Effector memory CD8-positive, alpha-beta T cell (primary cell): Measurements from ENCODE around the gene TP73.
"Not testable (repeated sequence)": the region's sequence is repeated elsewhere in the genome, so short reads cannot be mapped to it uniquely, and the experiment has no call there.

Source experiments
- ATAC-seq: fragments of 150-1000 bp; cut with Tn5 transposase; replicated peaks from 2 replicates; pipeline ENCODE4 v1.10.0; 2021; ENCODE audit warnings: mild to moderate bottlenecking, moderate library complexity
- DNase-seq, 3 experiments: peaks; one replicate each; pipeline ENCODE4 v3.0.0; 2021
- H3K27ac Mint-ChIP-seq, 2 donors: one replicate each; pipeline ENCODE4 v1.8.0; 2022; ENCODE audit warnings: mild to moderate bottlenecking in 2 of 2, mixed read lengths in 2 of 2, moderate library complexity in 2 of 2
- H3K27me3 Mint-ChIP-seq, 2 donors: one replicate each; pipeline ENCODE4 v1.8.0; 2022; ENCODE audit warnings: mixed read lengths in 2 of 2
- H3K36me3 Mint-ChIP-seq: one replicate; pipeline ENCODE4 v1.8.0; 2022; ENCODE audit warnings: mild to moderate bottlenecking, moderate library complexity, mixed read lengths; ENCODE audit not compliant: insufficient read depth
- H3K4me1 Mint-ChIP-seq, 2 donors: one replicate each; pipeline ENCODE4 v1.8.0; 2022; ENCODE audit warnings: low read depth in 2 of 2, mixed read lengths in 2 of 2
- H3K4me3 Mint-ChIP-seq, 2 donors: one replicate each; pipeline ENCODE4 v1.8.0; 2022; ENCODE audit warnings: mild to moderate bottlenecking in 2 of 2, mixed read lengths in 2 of 2, moderate library complexity in 2 of 2
- H3K9me3 Mint-ChIP-seq, 2 donors: one replicate each; pipeline ENCODE4 v1.8.0; 2022; ENCODE audit warnings: mixed read lengths in 2 of 2

Gene TP73

GRCh38 chr1:3714814-3715213 is 62.5 kb downstream of the TP73 start:
- Mint-ChIP-seq H3K36me3 (peaks cover 2% of the 10 kb centered on the region), H3K9me3 (no peaks in the 10 kb centered on the region), H3K27me3 (peaks cover 5 to 41% of the 10 kb centered on the region in 2 donors), H3K4me3 (no peak overlapping the region), H3K4me1 (peaks cover 0 to 2% of the 10 kb centered on the region in 2 donors), H3K27ac (no peak overlapping the region)
- DNase-seq (no peak), ATAC-seq (no peak)

- DNase-seq (no peak), ATAC-seq (no peak)
- no peak overlapping the region for H3K4me3 Mint-ChIP-seq
- H3K27ac Mint-ChIP-seq = no peak overlapping the region
- H3K36me3 Mint-ChIP-seq = peaks cover 2% of the 10 kb centered on the region
- H3K9me3 Mint-ChIP-seq = no peaks in the 10 kb centered on the region
- H3K4me1 Mint-ChIP-seq = peaks cover 2 to 8% of the 10 kb centered on the region in 2 donors
- H3K27me3 Mint-ChIP-seq = peaks cover 0 to 29% of the 10 kb centered on the region in 2 donors
These were observed 64.0 kb downstream of the TP73 start for GRCh38 chr1:3716351-3716750.

- no peak for DNase-seq
- peaks cover 0 to 21% of the 10 kb centered on the region in 2 donors for H3K27me3 Mint-ChIP-seq
- H3K9me3 Mint-ChIP-seq = no peaks in the 10 kb centered on the region
- no peak for ATAC-seq
- H3K36me3 Mint-ChIP-seq = peaks cover 2% of the 10 kb centered on the region
- no peak overlapping the region for H3K4me3 Mint-ChIP-seq
- H3K4me1 Mint-ChIP-seq = peaks cover 4 to 8% of the 10 kb centered on the region in 2 donors
- H3K27ac Mint-ChIP-seq = no peak overlapping the region
These were observed 64.9 kb downstream of the TP73 start for GRCh38 chr1:3717041-3717714.

- H3K27ac Mint-ChIP-seq = no peak overlapping the region
- peaks cover 4 to 8% of the 10 kb centered on the region in 2 donors for H3K4me1 Mint-ChIP-seq
- DNase-seq (no peak), ATAC-seq (no peak)
- H3K36me3 Mint-ChIP-seq = peaks cover 2% of the 10 kb centered on the region
- no peaks in the 10 kb centered on the region for H3K9me3 Mint-ChIP-seq
- H3K27me3 Mint-ChIP-seq = peaks cover 0 to 16% of the 10 kb centered on the region in 2 donors
- no peak overlapping the region for H3K4me3 Mint-ChIP-seq
These were observed 65.6 kb downstream of the TP73 start for GRCh38 chr1:3717715-3718601.

GRCh38 chr1:3718764-3719163 is 66.4 kb downstream of the TP73 start:
- peaks cover 2% of the 10 kb centered on the region for H3K36me3 Mint-ChIP-seq
- no peak overlapping the region for H3K4me3 Mint-ChIP-seq
- H3K27me3 Mint-ChIP-seq = peaks cover 0 to 16% of the 10 kb centered on the region in 2 donors
- H3K27ac Mint-ChIP-seq = peak overlapping the region in 1 of 2 donors; percentile 88
- peaks cover 4 to 8% of the 10 kb centered on the region in 2 donors for H3K4me1 Mint-ChIP-seq
- DNase-seq = no peak
- ATAC-seq = no peak
- H3K9me3 Mint-ChIP-seq = no peaks in the 10 kb centered on the region

- Mint-ChIP-seq H3K27ac (peak overlapping the region in 1 of 2 donors; percentile 88), H3K27me3 (peaks cover 0 to 8% of the 10 kb centered on the region in 2 donors), H3K9me3 (no peaks in the 10 kb centered on the region), H3K4me3 (no peak overlapping the region), H3K36me3 (peaks cover 2% of the 10 kb centered on the region), H3K4me1 (peaks cover 6 to 12% of the 10 kb centered on the region in 2 donors)
- DNase-seq = no peak
- no peak for ATAC-seq
These were observed 69.7 kb downstream of the TP73 start for GRCh38 chr1:3721955-3722465.

- ATAC-seq (no peak), DNase-seq (no peak)
- H3K27me3 Mint-ChIP-seq = peaks cover 0 to 9% of the 10 kb centered on the region in 2 donors
- H3K4me1 Mint-ChIP-seq = peaks cover 6 to 12% of the 10 kb centered on the region in 2 donors
- no peak overlapping the region for H3K27ac Mint-ChIP-seq
- H3K9me3 Mint-ChIP-seq = no peaks in the 10 kb centered on the region
- no peak overlapping the region for H3K4me3 Mint-ChIP-seq
- peaks cover 2% of the 10 kb centered on the region for H3K36me3 Mint-ChIP-seq
These were observed 70.5 kb downstream of the TP73 start for GRCh38 chr1:3722846-3723245.

- peak overlapping the region in 1 of 2 donors; percentile 49 for H3K27ac Mint-ChIP-seq
- DNase-seq (peak; percentile 69 to 74 (median 74)), ATAC-seq (peak; percentile 69)
- not testable (repeated sequence) for H3K27me3 Mint-ChIP-seq, H3K9me3 Mint-ChIP-seq, H3K36me3 Mint-ChIP-seq
- H3K4me3 Mint-ChIP-seq = peak overlapping the region in 1 of 2 donors; percentile 6
- peaks cover 6 to 12% of the 10 kb centered on the region in 2 donors for H3K4me1 Mint-ChIP-seq
These were observed 72.2 kb downstream of the TP73 start for GRCh38 chr1:3724416-3725030.

GRCh38 chr1:3725366-3725765 is 73.0 kb downstream of the TP73 start:
- H3K27me3 Mint-ChIP-seq = peaks cover 0 to 9% of the 10 kb centered on the region in 2 donors
- no peak overlapping the region for H3K4me3 Mint-ChIP-seq
- DNase-seq (no peak), ATAC-seq (no peak)
- no peaks in the 10 kb centered on the region for H3K9me3 Mint-ChIP-seq
- H3K36me3 Mint-ChIP-seq = no peaks in the 10 kb centered on the region
- peaks cover 4 to 7% of the 10 kb centered on the region in 2 donors for H3K4me1 Mint-ChIP-seq
- H3K27ac Mint-ChIP-seq = no peak overlapping the region

- Mint-ChIP-seq H3K4me1 (peaks cover 2 to 4% of the 10 kb centered on the region in 2 donors), H3K9me3 (no peaks in the 10 kb centered on the region), H3K4me3 (no peak overlapping the region), H3K27me3 (peaks cover 0 to 23% of the 10 kb centered on the region in 2 donors), H3K36me3 (peaks cover 3% of the 10 kb centered on the region), H3K27ac (peak overlapping the region in 1 of 2 donors; percentile 56)
- DNase-seq = no peak
- ATAC-seq = no peak
These were observed 74.9 kb downstream of the TP73 start for GRCh38 chr1:3727042-3727824.

- H3K4me3 Mint-ChIP-seq = no peak overlapping the region
- no peak for DNase-seq
- H3K9me3 Mint-ChIP-seq = no peaks in the 10 kb centered on the region
- peaks cover 2 to 4% of the 10 kb centered on the region in 2 donors for H3K4me1 Mint-ChIP-seq
- H3K36me3 Mint-ChIP-seq = peaks cover 3% of the 10 kb centered on the region
- peaks cover 0 to 23% of the 10 kb centered on the region in 2 donors for H3K27me3 Mint-ChIP-seq
- H3K27ac Mint-ChIP-seq = no peak overlapping the region
- no peak for ATAC-seq
These were observed 75.8 kb downstream of the TP73 start for GRCh38 chr1:3727825-3728776.
